Keratinocyte (primary cell): ENCODE data around the gene TRIM47. TPM values are rescaled to one million over a fixed set of nuclear protein-coding genes. Genes with fewer than 3 reads are reported as not detected.

Experiments used
- DNase-seq: peaks from one replicate; pipeline ENCODE4 v3.0.0-alpha.2; 2011; ENCODE audit warnings: low read depth, missing footprints, low spot score
- FAIRE-seq: peaks from 2 replicates; lab custom pipeline; 2011; peaks lifted over from hg19 to GRCh38; lab: Jason Lieb, UNC
- H2AFZ ChIP-seq: 2 replicates; pipeline ENCODE4 v1.6.0; 2012; ENCODE audit warnings: low read length, control low read depth, inconsistent platforms; ENCODE audit not compliant: control insufficient read depth
- H3K27ac ChIP-seq: 2 replicates; pipeline ENCODE4 v1.5.1; 2011; ENCODE audit warnings: low read length; ENCODE audit not compliant: control insufficient read depth, insufficient read depth
- H3K27me3 ChIP-seq: 3 replicates; pipeline ENCODE4 v1.6.0; 2011; ENCODE audit warnings: low read length; ENCODE audit not compliant: control insufficient read depth, insufficient read depth; ENCODE audit errors: extremely low read depth
- H3K36me3 ChIP-seq, 2 experiments: 2 replicates in 1 of 2; 3 replicates in 1 of 2; pipeline ENCODE4 v1.5.1; 2011; ENCODE audit warnings: low read length in 2 of 2, mild to moderate bottlenecking in 1 of 2; ENCODE audit not compliant: control insufficient read depth in 2 of 2, insufficient read depth in 2 of 2; ENCODE audit errors: extremely low read depth in 1 of 2
- H3K4me1 ChIP-seq: 3 replicates; pipeline ENCODE4 v1.5.1; 2011; ENCODE audit warnings: low read length; ENCODE audit not compliant: control insufficient read depth, insufficient read depth; ENCODE audit errors: extremely low read depth
- H3K4me2 ChIP-seq: 3 replicates; pipeline ENCODE4 v1.6.0; 2011; ENCODE audit warnings: low read depth, low read length; ENCODE audit not compliant: control insufficient read depth, insufficient read depth; ENCODE audit errors: extremely low read depth
- H3K4me3 ChIP-seq, 3 experiments: fragments of 200-600 bp in 1 of 3; sonication (generic) in 1 of 3; 2 replicates in 2 of 3; 3 replicates in 1 of 3; pipeline ENCODE4 v1.5.1; 2011 to 2016; ENCODE audit warnings: low read length in 3 of 3, mild to moderate bottlenecking in 3 of 3, control low read depth in 2 of 3, inconsistent platforms in 1 of 3, low read depth in 1 of 3, mixed read lengths in 1 of 3, mixed run types in 1 of 3, moderate library complexity in 1 of 3; ENCODE audit not compliant: control insufficient read depth in 2 of 3, insufficient read depth in 2 of 3; ENCODE audit errors: extremely low read depth in 1 of 3
- H3K79me2 ChIP-seq: 2 replicates; pipeline ENCODE4 v1.6.0; 2012; ENCODE audit warnings: low read length; ENCODE audit not compliant: control insufficient read depth, insufficient read depth
- H3K9ac ChIP-seq: 3 replicates; pipeline ENCODE4 v1.6.0; 2011; ENCODE audit warnings: low read length; ENCODE audit not compliant: control insufficient read depth, insufficient read depth; ENCODE audit errors: extremely low read depth
- H3K9me1 ChIP-seq: 3 replicates; pipeline ENCODE4 v1.6.0; 2011; ENCODE audit warnings: low read length; ENCODE audit not compliant: control insufficient read depth, insufficient read depth; ENCODE audit errors: extremely low read depth
- H3K9me3 ChIP-seq: 2 replicates; pipeline ENCODE4 v1.5.1; 2012; ENCODE audit warnings: low read depth, low read length; ENCODE audit not compliant: control insufficient read depth
- H4K20me1 ChIP-seq: 3 replicates; pipeline ENCODE4 v1.6.0; 2011; ENCODE audit warnings: low read length; ENCODE audit not compliant: control insufficient read depth, insufficient read depth; ENCODE audit errors: extremely low read depth
- CTCF ChIP-seq, 3 experiments: IDR thresholded peaks in 1 of 3; conservative IDR thresholded peaks in 1 of 3; optimal IDR thresholded peaks in 1 of 3; 2 replicates in 2 of 3; 3 replicates in 1 of 3; pipeline versions ENCODE3 to v1.5.1; 2011; ENCODE audit warnings: low read length in 3 of 3, mild to moderate bottlenecking in 3 of 3, moderate library complexity in 2 of 3, control low read depth in 1 of 3, inconsistent platforms in 1 of 3; ENCODE audit not compliant: insufficient read depth in 2 of 3; ENCODE audit errors: extremely low read depth in 1 of 3
- EZH2 ChIP-seq: IDR thresholded peaks from one replicate; pipeline ENCODE4 v1.6.1; 2012; ENCODE audit warnings: inconsistent platforms, mild to moderate bottlenecking, low read length, moderate library complexity
- dilution Hi-C: fragments of 300-500 bp; cut with MboI; formaldehyde crosslinking; loops from one replicate; pipeline ENCODE4 v1.7.0; 2020; ENCODE audit warnings: low sequenced_read_pairs; ENCODE audit not compliant: extremely low pct_ligation_motif_present
- polyA plus RNA-seq, 5 experiments: library from polyadenylated mRNA; depleted of rRNA in 3 of 5; stranded (reverse) in 3 of 5; stranded (forward) in 1 of 5; unstranded in 1 of 5; fragments of >200 nt; gene quantifications; 1 replicate in 1 of 5; 2 replicates in 3 of 5; 3 replicates in 1 of 5; pipeline versions ENCODE4 v1.2.1 to v1.2.3, GENCODE V29; 2011 to 2012; ENCODE audit warnings: missing spikeins in 2 of 5, low read depth in 1 of 5, low replicate concordance in 1 of 5

Gene TRIM47
- polyA plus RNA-seq, 1 donor (not counting 4 experiments of a cell fraction or from before 2014, with no cell fraction given): 9.4 TPM

DNA sequence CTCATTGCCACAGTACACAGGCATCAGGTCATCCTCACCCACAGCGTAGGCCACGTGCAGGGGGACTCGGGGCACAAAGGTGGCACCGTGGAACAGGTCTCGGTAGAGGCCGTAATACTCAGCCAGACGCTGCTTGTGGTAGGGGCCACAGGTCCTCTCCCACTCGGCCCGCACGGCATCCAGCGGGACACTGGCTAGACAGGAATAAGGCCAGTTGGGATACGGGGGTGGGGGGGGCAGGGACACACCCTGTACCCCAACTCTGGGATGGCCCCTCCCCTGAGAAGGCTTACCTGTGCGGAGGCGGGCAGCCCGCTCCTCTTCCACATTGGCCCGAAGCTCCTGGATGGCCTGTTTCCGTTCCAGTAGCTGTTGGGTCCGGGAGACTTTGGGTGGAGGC is 23.3 kb upstream of the TRIM47 start:
- Histone ChIP-seq H4K20me1 (no peaks in the 10 kb centered on the region), H3K27me3 (no peaks in the 10 kb centered on the region), H3K9ac (no peak overlapping the region), H3K9me3 (no peaks in the 10 kb centered on the region), H3K36me3 (peaks cover 18 to 28% of the 10 kb centered on the region in 2 experiments), H3K27ac (no peak overlapping the region), H3K79me2 (peaks cover 8% of the 10 kb centered on the region), H3K4me3 (no peak overlapping the region), H3K9me1 (no peaks in the 10 kb centered on the region), H3K4me2 (no peak overlapping the region), H3K4me1 (peaks cover 10% of the 10 kb centered on the region), H2AFZ (no peak overlapping the region)
- TF ChIP-seq EZH2 (no peak), CTCF (optimal IDR thresholded peaks at IDR 0.05 in 1 of 3, IDR thresholded peaks at IDR 0.05 in 1 of 3, conservative IDR thresholded peaks at IDR 0.05 in 1 of 3; ENCODE audit: extremely low read depth in 1 of 3, insufficient read depth in 2 of 3, low read length in 3 of 3) (no peak)
- DNase-seq: no peak
- FAIRE-seq: no peak
- dilution Hi-C loops: no loop called here

DNA sequence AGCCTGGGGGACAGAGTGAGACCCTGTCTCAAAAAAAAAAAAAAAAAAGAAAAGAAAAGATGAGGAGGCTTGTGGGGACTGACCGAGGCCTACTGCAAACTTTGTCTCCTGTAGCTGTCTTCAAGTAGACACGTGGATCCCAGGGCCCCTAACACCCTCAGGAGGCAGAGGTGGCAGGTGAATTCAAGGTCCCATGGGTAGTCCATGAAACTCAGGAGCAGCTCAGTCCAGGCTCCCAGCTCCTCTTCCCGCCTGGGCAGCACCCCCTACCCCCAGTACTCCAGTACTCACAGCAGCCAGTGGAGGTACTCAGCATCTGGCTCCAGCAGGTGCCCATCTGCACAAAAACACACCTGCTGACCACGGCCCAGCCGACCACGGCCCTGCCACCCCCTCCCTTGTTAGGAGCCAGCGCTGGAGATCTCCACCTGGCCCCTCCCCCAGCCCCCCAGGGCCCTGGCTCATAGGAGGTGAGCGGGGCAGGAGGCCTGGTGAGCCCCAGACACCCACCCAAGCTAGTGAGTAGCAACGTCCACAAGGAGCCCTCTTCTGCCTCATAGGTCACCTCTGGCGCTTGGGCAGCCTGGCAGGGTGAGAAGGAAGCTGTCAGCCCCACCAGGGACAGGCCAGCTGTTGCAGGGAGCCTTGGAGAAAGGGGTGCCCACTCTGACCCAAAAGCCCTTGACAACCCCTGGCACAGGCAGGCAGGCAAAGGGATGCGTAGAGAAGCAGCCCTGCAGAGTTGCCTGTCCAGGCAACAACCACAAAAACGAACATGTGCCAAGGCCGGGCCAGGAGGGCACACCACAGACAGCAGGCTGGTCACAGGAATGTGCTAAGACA is 22.5 kb upstream of the TRIM47 start:
- FAIRE-seq: no peak
- H4K20me1 ChIP-seq: no peaks in the 10 kb centered on the region
- no peak overlapping the region for H2AFZ ChIP-seq
- H3K79me2 ChIP-seq: peaks cover 8% of the 10 kb centered on the region
- H3K9ac ChIP-seq: no peak overlapping the region
- DNase-seq: no peak
- no peak for TF ChIP-seq CTCF (optimal IDR thresholded peaks at IDR 0.05 in 1 of 3, IDR thresholded peaks at IDR 0.05 in 1 of 3, conservative IDR thresholded peaks at IDR 0.05 in 1 of 3; ENCODE audit: extremely low read depth in 1 of 3, insufficient read depth in 2 of 3, low read length in 3 of 3)
- TF ChIP-seq EZH2: no peak
- H3K4me2 ChIP-seq: no peak overlapping the region
- no peaks in the 10 kb centered on the region for H3K9me1 ChIP-seq
- H3K27ac ChIP-seq: no peak overlapping the region
- dilution Hi-C loops: no loop called here
- peaks cover 18 to 28% of the 10 kb centered on the region in 2 experiments for H3K36me3 ChIP-seq
- no peaks in the 10 kb centered on the region for H3K9me3 ChIP-seq
- peaks cover 5% of the 10 kb centered on the region for H3K4me1 ChIP-seq
- no peaks in the 10 kb centered on the region for H3K27me3 ChIP-seq
- H3K4me3 ChIP-seq: no peak overlapping the region
